ENCODE data around the gene TCFL5. TPM values are rescaled to one million over a fixed set of nuclear protein-coding genes. Genes with fewer than 3 reads are reported as not detected.

Gene TCFL5
- total and polyA plus RNA-seq, 10 of the 15 experiments (the other 5 are each of a cell fraction or from before 2014, with no cell fraction given), result 0.48 to 8.1 (median 3.8) TPM

- 38% methylated on average over 26 of the region's 29 CpGs for WGBS (ENCODE audit: insufficient coverage, insufficient replicate concordance, low lambda C conversion rate, missing lambda C conversion rate)
- ChIA-PET POLR2A (no interaction called here), SMC1A (ENCODE audit: uncharacterized antibody, unreplicated experiment) (no interaction called here), CTCF (no interaction called here), RAD21 (ENCODE audit: unreplicated experiment) (no interaction called here)
- no TSS peak for BruUV-seq (replicated peaks)
- in situ Hi-C loops (cut with MboI), result loop anchor here (5.0 kb wide), 1 partner anchor 50 kb away; no protein-coding TSS in a partner anchor
- no peaks in the 10 kb centered on the region for H3K27me3 ChIP-seq (replicated peaks in 1 of 2; ENCODE audit: control insufficient read depth in 2 of 2, insufficient read depth in 2 of 2, low read length in 1 of 2)
- no peak overlapping the region for H3K27ac ChIP-seq (ENCODE audit: control insufficient read depth, insufficient read depth)
- no peak overlapping the region for H3K4me2 ChIP-seq (ENCODE audit: control insufficient read depth, insufficient read depth)
- H4K20me1 ChIP-seq (ENCODE audit: control insufficient read depth, insufficient read depth), result no peaks in the 10 kb centered on the region
- H3K4me1 ChIP-seq (ENCODE audit: control insufficient read depth, insufficient read depth, low read length), result peaks cover 11% of the 10 kb centered on the region
- no peaks in the 10 kb centered on the region for H3K36me3 ChIP-seq (ENCODE audit: control insufficient read depth in 2 of 2, insufficient read depth in 2 of 2, low read length in 1 of 2)
- no peak for DNase-seq (ENCODE audit: low read depth, low spot score)
- no peak for TF ChIP-seq RUNX3 (IDR thresholded peaks at IDR 0.05; ENCODE audit: low read length)
- TF ChIP-seq MLLT1 (IDR thresholded peaks at IDR 0.05), result no peak
- no peak for TF ChIP-seq CTCF (IDR thresholded peaks at IDR 0.05 in 2 of 3, conservative IDR thresholded peaks at IDR 0.05 in 1 of 3; ENCODE audit: control insufficient read depth in 2 of 3, extremely low read depth in 1 of 3, insufficient read depth in 1 of 3, low read depth in 3 of 3, low read length in 3 of 3)
- no peak for TF ChIP-seq ATF7 (IDR thresholded peaks at IDR 0.05; ENCODE audit: low read depth)
- TF ChIP-seq BHLHE40 (IDR thresholded peaks at IDR 0.05; ENCODE audit: borderline replicate concordance in 1 of 2, low read depth in 2 of 2, low read length in 1 of 2), result no peak
- no peak for TF ChIP-seq NR2C1 (IDR thresholded peaks at IDR 0.05)
- TF ChIP-seq POLR2AphosphoS2 (IDR thresholded peaks at IDR 0.05; ENCODE audit: low read depth, low read length), result no peak
- TF ChIP-seq EGR1 (IDR thresholded peaks at IDR 0.05; ENCODE audit: borderline replicate concordance in 1 of 2, low read depth in 2 of 2, low read length in 2 of 2), result no peak
- no peak for TF ChIP-seq SKIL (IDR thresholded peaks at IDR 0.05; ENCODE audit: low read depth, poor library complexity, severe bottlenecking)
- ATAC-seq, result no peak
- no peak overlapping the region for H3K4me3 ChIP-seq
- H3K79me2 ChIP-seq (ENCODE audit: control insufficient read depth, insufficient read depth, low read length), result no peaks in the 10 kb centered on the region
- intact Hi-C loops (cut with micrococcal nuclease; ENCODE audit: unreplicated experiment), result no loop called here
- H3K9ac ChIP-seq (ENCODE audit: control insufficient read depth, insufficient read depth, low read length), result no peak overlapping the region
- no peak for FAIRE-seq
- no peak overlapping the region for H2AFZ ChIP-seq (ENCODE audit: control insufficient read depth, low read depth, low read length)
- no peaks in the 10 kb centered on the region for H3K9me3 ChIP-seq (replicated peaks; ENCODE audit: control insufficient read depth, insufficient read depth, low read length)
These were observed 34.1 kb downstream of the TCFL5 start for GRCh38 chr20:62827311-62828038.
